IMR-90 (cell line): ENCODE results near the gene C3orf18. TPM values are rescaled to one million over a fixed set of nuclear protein-coding genes. Genes with fewer than 3 reads are reported as not detected.

Experiments used
- ATAC-seq: fragments of 200-7000 bp; cut with Tn5 transposase; 2 replicates; pipeline ENCODE4 v1.9.1; 2020; ENCODE audit warnings: low read depth, mild to moderate bottlenecking, moderate library complexity
- BruUV-seq: library from RNA; stranded (reverse); fragments of 400-500 nt; replicated peaks from 2 replicates; lab custom pipeline; 2021; lab: Mats Ljungman, UMichigan
- CTCF ChIA-PET: fragments of 300-600 bp; formaldehyde crosslinking; extraction: SDS; loops from one replicate; lab custom pipeline; 2021; ENCODE audit warnings: antibody characterized with exemption; lab: Yijun Ruan, JAX
- POLR2A ChIA-PET: fragments of 300-600 bp; sonication (Branson Sonifier 250); formaldehyde crosslinking; loops from one replicate; lab custom pipeline; 2022; ENCODE audit warnings: antibody characterized with exemption; ENCODE audit not compliant: unreplicated experiment; lab: Charles Lee
- DNase-seq: peaks from one replicate; pipeline ENCODE4 v3.0.0; 2013
- H2AFZ ChIP-seq: replicated peaks from 2 replicates; pipeline ENCODE3; 2013; ENCODE audit warnings: low read length, mild to moderate bottlenecking; ENCODE audit not compliant: poor library complexity
- H2AK5ac ChIP-seq: 2 replicates; pipeline ENCODE4 v1.6.1; 2013; ENCODE audit warnings: low read depth, low read length, inconsistent platforms
- H2AK9ac ChIP-seq: replicated peaks from 2 replicates; pipeline ENCODE3; 2013; ENCODE audit warnings: mild to moderate bottlenecking, low read depth, low read length, moderate library complexity; ENCODE audit not compliant: poor library complexity
- H2BK120ac ChIP-seq: 2 replicates; pipeline ENCODE4 v1.6.1; 2013; ENCODE audit warnings: low read depth, low read length, inconsistent platforms
- H2BK15ac ChIP-seq: 3 replicates; pipeline ENCODE4 v1.6.1; 2013; ENCODE audit warnings: low read depth, low read length, inconsistent platforms
- H2BK20ac ChIP-seq: 2 replicates; pipeline ENCODE4 v1.6.1; 2013; ENCODE audit warnings: low read depth, mild to moderate bottlenecking, inconsistent platforms, low read length, moderate library complexity
- H2BK5ac ChIP-seq: 2 replicates; pipeline ENCODE4 v1.6.1; 2013; ENCODE audit warnings: mild to moderate bottlenecking, low read depth, low read length, inconsistent platforms; ENCODE audit not compliant: poor library complexity, severe bottlenecking
- H3K14ac ChIP-seq: replicated peaks from 2 replicates; pipeline ENCODE4 v1.6.1; 2013; ENCODE audit warnings: low read depth, low read length, inconsistent platforms
- H3K18ac ChIP-seq: 2 replicates; pipeline ENCODE4 v1.6.1; 2013; ENCODE audit warnings: low read depth, low read length, control low read depth
- H3K23ac ChIP-seq: 2 replicates; pipeline ENCODE4 v1.6.1; 2013; ENCODE audit warnings: low read depth, low read length, inconsistent platforms
- H3K27ac ChIP-seq: 2 replicates; pipeline ENCODE4 v1.5.1; 2013; ENCODE audit warnings: mild to moderate bottlenecking, control low read depth, low read length; ENCODE audit not compliant: insufficient read depth
- H3K27me3 ChIP-seq: 2 replicates; pipeline ENCODE4 v1.6.1; 2013; ENCODE audit warnings: low read length; ENCODE audit not compliant: control insufficient read depth, insufficient read depth
- H3K36me3 ChIP-seq: 2 replicates; pipeline ENCODE4 v1.6.1; 2013; ENCODE audit warnings: low read length, mixed read lengths; ENCODE audit not compliant: control insufficient read depth, insufficient read depth
- H3K4ac ChIP-seq: 2 replicates; pipeline ENCODE4 v1.6.1; 2013; ENCODE audit warnings: low read depth, low read length, inconsistent platforms
- H3K4me1 ChIP-seq: 2 replicates; pipeline ENCODE4 v1.6.1; 2013; ENCODE audit warnings: low read length, mixed read lengths; ENCODE audit not compliant: control insufficient read depth, insufficient read depth
- H3K4me2 ChIP-seq: 2 replicates; pipeline ENCODE4 v1.6.1; 2013; ENCODE audit warnings: low read depth, mild to moderate bottlenecking, control low read depth, low read length, moderate library complexity
- H3K4me3 ChIP-seq: 2 replicates; pipeline ENCODE4 v1.5.1; 2013; ENCODE audit warnings: low read depth, mild to moderate bottlenecking, control low read depth, low read length, moderate library complexity; ENCODE audit not compliant: insufficient read depth
- H3K56ac ChIP-seq: 2 replicates; pipeline ENCODE4 v1.6.1; 2013; ENCODE audit warnings: low read length, inconsistent platforms; ENCODE audit not compliant: insufficient read depth; ENCODE audit errors: extremely low read depth
- H3K79me1 ChIP-seq, 2 experiments: 2 replicates each; pipeline ENCODE4 v1.6.1; 2013; ENCODE audit warnings: low read length in 2 of 2, inconsistent platforms in 1 of 2, low read depth in 1 of 2
- H3K9ac ChIP-seq: 2 replicates; pipeline ENCODE4 v1.6.1; 2013; ENCODE audit warnings: low read depth, low read length, control low read depth
- H3K9me1 ChIP-seq: 2 replicates; pipeline ENCODE4 v1.6.1; 2013; ENCODE audit warnings: low read length, inconsistent platforms; ENCODE audit not compliant: insufficient read depth
- H3K9me3 ChIP-seq: 2 replicates; pipeline ENCODE4 v1.6.1; 2013; ENCODE audit warnings: low read length; ENCODE audit not compliant: control insufficient read depth, insufficient read depth
- H4K20me1 ChIP-seq: 2 replicates; pipeline ENCODE4 v1.6.1; 2013; ENCODE audit warnings: low read length, inconsistent platforms; ENCODE audit not compliant: insufficient read depth
- H4K5ac ChIP-seq: 2 replicates; pipeline ENCODE4 v1.6.1; 2013; ENCODE audit warnings: mild to moderate bottlenecking, low read depth, low read length, control low read depth
- H4K8ac ChIP-seq, 2 experiments: 2 replicates each; pipeline ENCODE4 v1.6.1; 2013; ENCODE audit warnings: low read depth in 2 of 2, low read length in 2 of 2, control low read depth in 1 of 2, inconsistent platforms in 1 of 2
- H4K91ac ChIP-seq: 2 replicates; pipeline ENCODE4 v1.6.1; 2013; ENCODE audit warnings: low read depth, low read length, inconsistent platforms; ENCODE audit not compliant: insufficient read depth
- BHLHE40 ChIP-seq: fragments of 150-350 bp; IDR thresholded peaks from 2 replicates; pipeline ENCODE4 v1.6.1; 2016; ENCODE audit warnings: mild to moderate bottlenecking, low read depth, low read length
- CHD1 ChIP-seq: IDR thresholded peaks from 2 replicates; pipeline ENCODE4 v1.6.1; 2012; ENCODE audit warnings: low read depth, low read length, improper control_type of control experiment
- CTCF ChIP-seq: conservative IDR thresholded peaks from 2 replicates; pipeline ENCODE4 v1.5.1; 2012; ENCODE audit warnings: mild to moderate bottlenecking, low read depth, low read length, improper control_type of control experiment
- MAFK ChIP-seq: IDR thresholded peaks from 2 replicates; pipeline ENCODE4 v1.6.1; 2012; ENCODE audit warnings: low read depth, low read length, improper control_type of control experiment
- MAZ ChIP-seq: IDR thresholded peaks from 2 replicates; pipeline ENCODE4 v1.6.1; 2012; ENCODE audit warnings: low read depth, mild to moderate bottlenecking, low read length, improper control_type of control experiment, moderate library complexity, borderline replicate concordance
- MXI1 ChIP-seq: IDR thresholded peaks from 2 replicates; pipeline ENCODE4 v1.6.1; 2012; ENCODE audit warnings: low read depth, mild to moderate bottlenecking, low read length, moderate library complexity, borderline replicate concordance
- NFE2L2 ChIP-seq: fragments of 150-350 bp; IDR thresholded peaks from 2 replicates; pipeline ENCODE4 v1.6.1; 2016; ENCODE audit warnings: low read depth, mild to moderate bottlenecking, low read length
- RCOR1 ChIP-seq: IDR thresholded peaks from 2 replicates; pipeline ENCODE4 v1.6.1; 2012; ENCODE audit warnings: mild to moderate bottlenecking, low read length, improper control_type of control experiment; ENCODE audit not compliant: insufficient replicate concordance
- RFX5 ChIP-seq: IDR thresholded peaks from 2 replicates; pipeline ENCODE4 v1.8.0; 2012; ENCODE audit warnings: low read depth, mild to moderate bottlenecking, low read length, moderate library complexity
- SMC3 ChIP-seq: fragments of 150-350 bp; IDR thresholded peaks from 2 replicates; pipeline ENCODE4 v1.6.1; 2016; ENCODE audit warnings: low read depth, mild to moderate bottlenecking, antibody characterized with exemption, low read length, moderate library complexity
- WGBS, 2 experiments: methylation state at CpG; one replicate each; pipeline versions ENCODE4 v1.1.5 to v1.1.7; 2013; ENCODE audit warnings: missing lambda C conversion rate in 2 of 2; ENCODE audit not compliant: insufficient read length in 1 of 2; ENCODE audit errors: extremely low coverage in 2 of 2; 5-methylcytosine and 5-hydroxymethylcytosine counted together
- dilution Hi-C: fragments of 300-500 bp; cut with HindIII; formaldehyde crosslinking; loops from one replicate; pipeline ENCODE4 v1.14.3; 2018; ENCODE audit warnings: low sequenced_read_pairs; ENCODE audit not compliant: unreplicated experiment
- in situ Hi-C: fragments of 300-500 bp; cut with MboI; formaldehyde crosslinking; loops from 3 replicates; pipeline ENCODE4 v1.14.3; 2019; ENCODE audit warnings: low sequenced_read_pairs, inconsistent platforms, mixed read lengths
- intact Hi-C: fragments of 100-400 bp; cut with micrococcal nuclease; formaldehyde crosslinking; loops from 2 replicates; pipeline ENCODE4 v1.10.0; 2022
- polyA plus RNA-seq, 3 experiments: library from polyadenylated mRNA; depleted of rRNA; stranded (reverse); fragments of >200 nt; gene quantifications; 2 replicates each; pipeline ENCODE4 v1.2.3, GENCODE V29; 2012; ENCODE audit warnings: low replicate concordance in 1 of 3
- total RNA-seq: library from RNA; depleted of rRNA; stranded (reverse); fragments of >200 nt; gene quantifications from 2 replicates; pipeline ENCODE4 v1.2.3, GENCODE V29; 2012

The C3orf18 gene
- total and polyA plus RNA-seq, 2 of the 4 experiments (the other 2 are of a cell fraction), result 6.8 to 10.6 TPM

DNA sequence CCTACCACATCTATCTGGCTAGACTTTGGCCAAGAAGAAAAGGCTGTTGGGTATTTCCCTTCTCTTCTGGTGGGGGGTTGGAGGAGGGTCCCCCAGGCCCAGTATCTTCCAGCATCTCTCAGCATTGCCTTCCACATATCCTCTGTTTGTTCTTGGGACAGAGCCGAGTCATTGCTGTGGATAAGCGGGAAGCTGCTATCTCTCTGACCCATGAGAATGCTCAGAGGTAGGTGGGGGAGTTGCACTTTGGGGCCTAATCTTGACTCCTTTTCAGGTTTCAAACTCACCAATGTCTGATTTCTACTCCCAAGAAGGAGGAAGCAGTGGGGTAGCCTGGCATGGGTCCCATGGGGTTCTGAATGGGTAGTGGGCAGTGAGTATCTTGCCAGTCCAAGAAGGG lies 9.8 kb upstream of the C3orf18 start:
- no peak overlapping the region for H2AFZ ChIP-seq
- ChIA-PET CTCF (interaction anchor here (1.1 kb wide), 1 partner anchor 39 kb away, joined by 4 read pairs; no protein-coding TSS in a partner anchor), POLR2A (no interaction called here)
- no peaks in the 10 kb centered on the region for H4K20me1 ChIP-seq
- H3K9ac ChIP-seq, result no peak overlapping the region
- H4K91ac ChIP-seq, result no peak overlapping the region
- H2AK5ac ChIP-seq, result no peak overlapping the region
- peaks cover 0 to 5% of the 10 kb centered on the region in 2 experiments; a peak in 1 of 4 replicates for H3K79me1 ChIP-seq
- H3K27ac ChIP-seq, result no peak overlapping the region
- no peak overlapping the region for H2BK5ac ChIP-seq
- no peak overlapping the region for H3K4me3 ChIP-seq
- no peaks in the 10 kb centered on the region for H3K27me3 ChIP-seq
- H4K8ac ChIP-seq, result no peak overlapping the region
- no peaks in the 10 kb centered on the region for H3K9me3 ChIP-seq
- no TSS peak for BruUV-seq
- no peak for ATAC-seq
- H3K4me1 ChIP-seq, result no peaks in the 10 kb centered on the region; the same call in 1 of the 2 replicates
- H3K56ac ChIP-seq, result no peak overlapping the region
- H3K36me3 ChIP-seq, result peaks cover 58% of the 10 kb centered on the region; the same call in 1 of the 2 replicates
- no peak overlapping the region for H2BK120ac ChIP-seq
- no peak overlapping the region for H4K5ac ChIP-seq
- H3K14ac ChIP-seq, result no peak overlapping the region
- in situ Hi-C loops, result no loop called here
- DNase-seq, result no peak
- no peak overlapping the region for H3K4ac ChIP-seq
- H3K4me2 ChIP-seq, result no peak overlapping the region
- TF ChIP-seq CTCF (no peak), RCOR1 (no peak), MAFK (no peak), MAZ (no peak), SMC3 (no peak), CHD1 (no peak), BHLHE40 (no peak), MXI1 (no peak), RFX5 (no peak), NFE2L2 (no peak)
- H3K18ac ChIP-seq, result no peak overlapping the region
- no peak overlapping the region for H3K23ac ChIP-seq
- H2BK15ac ChIP-seq, result no peak overlapping the region
- no peak overlapping the region for H2AK9ac ChIP-seq
- dilution Hi-C loops, result no loop called here
- H2BK20ac ChIP-seq, result no peak overlapping the region
- H3K9me1 ChIP-seq, result peaks cover 11% of the 10 kb centered on the region; the same call in 1 of the 2 replicates
- intact Hi-C loops, result no loop called here
- WGBS, 2 experiments, result no CpG with 5 or more reads among the region's 2 CpGs
